Coronary artery (tissue), 2 donors: ENCODE measurements around the gene TRIP4.
"Not testable (repeated sequence)": the region's sequence is repeated elsewhere in the genome, so short reads cannot be mapped to it uniquely, and the experiment has no call there.

Experiments
- DNase-seq: peaks from one replicate; pipeline ENCODE4 v3.0.0-alpha.2; 2017; ENCODE audit warnings: low spot score
- H3K27ac ChIP-seq, 2 donors: fragments of 200-600 bp; sonication (generic); one replicate each; pipeline ENCODE4 v1.5.1; 2016 to 2019
- H3K4me3 ChIP-seq: fragments of 200-600 bp; sonication (generic); 2 replicates; pipeline ENCODE4 v1.5.1; 2016; ENCODE audit warnings: mild to moderate bottlenecking, moderate library complexity
- TF ChIP-seq, protein P1 (sequence below): fragments of 200-600 bp; sonication (generic); IDR thresholded peaks from one replicate; pipeline ENCODE4 v1.5.1; 2019; ENCODE audit warnings: antibody characterized with exemption

The TRIP4 gene

DNA sequence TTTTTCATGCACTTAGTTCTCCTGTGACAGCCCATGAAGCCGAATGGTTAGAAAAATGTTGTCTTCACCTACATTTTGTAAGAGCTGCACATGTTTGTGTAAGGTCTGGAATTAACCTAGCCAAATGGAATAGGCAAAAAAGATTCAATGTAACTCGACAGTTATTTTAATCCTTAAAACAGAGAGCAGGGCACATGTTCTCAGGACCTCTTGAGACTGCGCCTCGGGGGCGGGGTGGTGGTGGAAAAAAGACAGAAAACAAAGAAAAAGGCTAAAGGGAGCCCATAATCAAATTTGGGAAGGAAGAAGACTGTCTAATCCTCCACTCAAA, 31.0 kb upstream of the TRIP4 start:
- TF ChIP-seq, protein P1, sequence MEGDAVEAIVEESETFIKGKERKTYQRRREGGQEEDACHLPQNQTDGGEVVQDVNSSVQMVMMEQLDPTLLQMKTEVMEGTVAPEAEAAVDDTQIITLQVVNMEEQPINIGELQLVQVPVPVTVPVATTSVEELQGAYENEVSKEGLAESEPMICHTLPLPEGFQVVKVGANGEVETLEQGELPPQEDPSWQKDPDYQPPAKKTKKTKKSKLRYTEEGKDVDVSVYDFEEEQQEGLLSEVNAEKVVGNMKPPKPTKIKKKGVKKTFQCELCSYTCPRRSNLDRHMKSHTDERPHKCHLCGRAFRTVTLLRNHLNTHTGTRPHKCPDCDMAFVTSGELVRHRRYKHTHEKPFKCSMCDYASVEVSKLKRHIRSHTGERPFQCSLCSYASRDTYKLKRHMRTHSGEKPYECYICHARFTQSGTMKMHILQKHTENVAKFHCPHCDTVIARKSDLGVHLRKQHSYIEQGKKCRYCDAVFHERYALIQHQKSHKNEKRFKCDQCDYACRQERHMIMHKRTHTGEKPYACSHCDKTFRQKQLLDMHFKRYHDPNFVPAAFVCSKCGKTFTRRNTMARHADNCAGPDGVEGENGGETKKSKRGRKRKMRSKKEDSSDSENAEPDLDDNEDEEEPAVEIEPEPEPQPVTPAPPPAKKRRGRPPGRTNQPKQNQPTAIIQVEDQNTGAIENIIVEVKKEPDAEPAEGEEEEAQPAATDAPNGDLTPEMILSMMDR: no peak
- Histone ChIP-seq H3K27ac (peak overlapping the region in 1 of 2 donors; percentile 32), H3K4me3 (peak overlapping the region; percentile 96)
- DNase-seq: no peak

DNA sequence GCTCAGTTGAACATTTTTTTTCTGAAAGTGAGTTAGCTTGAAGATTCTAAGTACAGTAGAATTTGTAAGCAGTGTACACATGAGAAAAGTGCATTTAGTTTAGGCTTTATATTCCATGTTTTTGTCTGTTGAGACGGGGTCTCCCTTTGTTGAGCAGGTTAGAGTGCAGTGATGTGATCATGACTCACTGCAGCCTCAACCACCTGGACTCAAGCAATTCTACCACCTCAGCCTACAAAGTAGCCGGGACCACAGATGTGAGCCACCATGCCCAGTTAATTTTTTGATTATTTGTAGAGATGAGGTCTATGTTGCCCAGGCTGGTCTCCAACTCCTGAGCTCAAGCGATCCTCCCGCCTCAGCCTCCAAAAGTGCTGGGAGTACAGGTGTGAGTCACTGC, 26.4 kb upstream of the TRIP4 start:
- H3K4me3 ChIP-seq: no peak overlapping the region
- TF ChIP-seq, protein P1: no peak

DNA sequence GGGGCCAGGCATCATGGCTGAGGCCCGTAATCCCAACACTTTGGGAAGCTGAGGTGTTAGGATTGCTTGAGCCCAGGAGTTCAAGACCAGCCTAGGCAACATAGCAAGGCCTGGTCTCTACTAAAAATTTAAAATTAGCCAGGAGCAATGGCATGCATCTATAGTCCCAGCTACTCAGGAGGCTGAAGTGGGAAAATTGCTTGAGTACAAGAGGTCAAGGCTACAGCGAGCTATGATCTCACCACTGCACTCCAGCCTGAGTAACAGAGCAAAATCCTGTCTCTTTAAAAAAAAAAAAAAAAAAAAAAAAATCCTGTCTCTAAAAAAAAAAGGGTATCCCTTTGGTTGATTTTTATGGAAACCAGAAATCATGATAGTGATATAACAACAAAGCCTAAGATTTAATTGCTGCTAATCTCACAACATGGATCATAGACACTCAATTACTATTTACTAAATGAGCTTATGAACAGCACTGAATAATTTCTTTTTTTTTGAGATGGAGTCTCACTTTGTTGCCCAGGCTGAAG, 18.5 kb upstream of the TRIP4 start:
- TF ChIP-seq, protein P1: no peak
- no peak overlapping the region for H3K4me3 ChIP-seq
- H3K27ac ChIP-seq: no peak overlapping the region
- DNase-seq: no peak

More for the DNA sequence above, 26.4 kb upstream of the TRIP4 start:
- H3K27ac ChIP-seq: no peak overlapping the region
- DNase-seq: no peak

DNA sequence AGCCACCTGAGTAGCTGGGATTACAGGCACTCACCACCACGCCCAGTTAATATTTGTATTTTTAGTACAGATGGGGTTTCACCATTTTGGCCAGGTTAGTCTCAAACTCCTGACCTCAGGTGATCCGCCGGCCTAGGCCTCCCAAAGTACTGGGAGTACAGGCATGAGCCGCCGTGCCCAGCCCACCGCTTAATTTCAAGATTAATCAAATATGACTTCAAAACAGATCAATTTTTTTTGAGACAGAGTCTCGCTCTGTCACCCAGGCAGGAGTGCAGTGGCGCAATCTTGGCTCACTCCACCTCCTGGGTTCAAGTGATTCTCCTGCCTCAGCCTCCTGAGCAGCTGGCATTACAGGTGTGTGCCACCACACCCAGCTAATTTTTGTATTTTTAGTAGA, 16.3 kb upstream of the TRIP4 start:
- H3K4me3 ChIP-seq, DNase-seq, H3K27ac ChIP-seq: not testable (repeated sequence)

DNA sequence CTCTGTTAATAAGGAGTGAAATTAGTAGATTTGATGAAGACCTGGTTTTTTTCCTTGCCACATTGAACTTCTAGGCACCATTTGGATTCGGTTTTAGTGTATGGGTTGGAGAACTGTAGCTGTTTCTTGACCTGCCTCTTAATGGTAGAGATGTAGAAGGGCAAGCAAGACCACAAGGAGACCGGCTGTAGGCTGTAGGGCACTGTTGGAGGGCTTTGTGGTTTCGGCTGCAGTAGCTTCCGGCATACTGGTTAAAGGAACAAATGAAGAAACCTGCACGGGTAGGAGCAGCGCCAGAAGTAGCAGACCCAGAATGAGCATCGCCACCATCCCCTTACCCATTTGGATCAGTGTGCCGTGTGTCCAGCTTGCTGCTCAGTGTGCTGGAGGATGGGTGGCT, 14.3 kb upstream of the TRIP4 start:
- H3K4me3 ChIP-seq: no peak overlapping the region
- no peak for DNase-seq
- no peak overlapping the region for H3K27ac ChIP-seq
- TF ChIP-seq, protein P1: no peak

DNA sequence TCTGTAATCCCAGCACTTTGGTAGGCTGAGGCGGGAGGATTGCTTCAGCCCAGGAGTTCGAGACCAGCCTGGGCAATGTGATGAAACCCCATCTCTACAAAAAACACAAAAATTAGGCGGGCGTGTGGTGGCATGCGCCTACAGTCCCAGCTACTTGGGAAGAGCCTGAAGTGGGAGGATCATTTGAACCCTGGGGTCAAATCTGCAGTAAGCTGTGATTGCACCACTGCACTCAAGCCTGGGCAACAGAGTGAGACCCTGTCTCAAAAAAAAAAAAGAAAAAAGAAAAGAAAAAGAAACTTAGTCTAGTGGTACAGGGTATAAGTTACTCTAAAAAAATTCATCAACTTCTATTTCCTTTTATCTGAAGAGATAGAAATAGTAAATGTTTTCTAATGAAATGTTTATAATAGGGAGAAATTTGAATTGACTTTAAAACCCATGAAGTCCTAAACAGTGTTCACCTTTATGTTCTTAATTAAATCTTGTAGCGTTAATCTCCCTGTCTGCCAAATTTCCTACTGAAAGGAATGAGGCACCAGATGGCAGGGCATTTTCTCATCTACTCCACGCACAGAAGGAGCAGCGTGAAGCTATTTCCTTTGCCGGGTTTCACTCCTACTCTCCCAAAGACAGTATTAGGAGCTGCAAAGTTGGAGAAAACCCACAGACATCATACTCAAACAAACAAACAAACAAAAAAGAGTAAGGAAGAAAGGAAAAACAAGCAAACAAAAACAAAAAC, 8.2 kb upstream of the TRIP4 start:
- Histone ChIP-seq H3K27ac (no peak overlapping the region), H3K4me3 (no peak overlapping the region)
- no peak for DNase-seq
- TF ChIP-seq, protein P1: no peak

DNA sequence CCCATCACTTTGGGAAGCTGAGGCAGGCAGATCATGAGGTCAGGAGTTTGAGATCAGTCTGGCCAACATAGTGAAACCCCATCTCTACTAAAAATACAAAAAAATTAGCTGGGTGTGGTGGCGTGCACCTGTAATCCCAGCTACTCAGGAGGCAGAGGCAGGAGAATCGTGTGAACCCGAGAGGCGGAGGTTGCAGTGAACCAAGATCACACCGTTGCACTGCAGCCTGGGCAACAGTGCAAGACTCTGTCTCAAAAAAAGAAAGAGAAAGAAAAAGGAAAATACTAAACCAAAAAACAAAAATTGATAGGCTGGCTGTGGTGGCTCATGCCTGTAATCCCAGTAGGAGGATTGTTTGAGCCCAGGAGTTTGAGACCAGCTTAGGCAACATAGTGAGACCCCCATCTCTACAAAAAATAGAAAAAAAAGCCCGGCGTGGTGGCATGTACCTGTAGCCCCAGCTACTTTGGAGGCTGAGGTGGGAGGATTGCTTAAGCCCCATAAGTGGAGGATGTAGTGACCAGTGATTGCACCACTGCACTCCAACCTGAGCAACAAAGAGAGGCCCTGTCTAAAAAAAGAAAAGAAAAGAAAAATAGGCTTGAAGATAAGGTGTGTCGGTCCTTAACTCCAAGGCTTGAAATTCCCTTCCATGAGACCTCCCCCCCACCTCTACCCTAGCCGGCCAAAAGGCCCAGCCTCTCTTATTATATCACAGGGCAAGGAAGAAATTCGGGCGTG, 7.3 kb upstream of the TRIP4 start:
- H3K4me3 ChIP-seq, DNase-seq, H3K27ac ChIP-seq: not testable (repeated sequence)
